Vagina (tissue), 2 donors: ENCODE results near the gene C4BPA.

Experiments used
- POLR2A ChIP-seq, 2 donors: fragments of 450-650 bp; IDR thresholded peaks; one replicate each; pipeline ENCODE4 v1.6.1; 2017; ENCODE audit warnings: antibody characterized with exemption in 2 of 2, mild to moderate bottlenecking in 2 of 2, moderate library complexity in 2 of 2
- TF ChIP-seq, protein P1 (sequence below), 3 experiments: fragments of 450-650 bp in 2 of 3; fragments of 200-600 bp in 1 of 3; sonication (generic) in 1 of 3; IDR thresholded peaks; one replicate each; pipeline ENCODE4 v1.5.1; 2017 to 2019; ENCODE audit warnings: antibody characterized with exemption in 3 of 3, mild to moderate bottlenecking in 2 of 3, moderate library complexity in 2 of 3

DNA sequence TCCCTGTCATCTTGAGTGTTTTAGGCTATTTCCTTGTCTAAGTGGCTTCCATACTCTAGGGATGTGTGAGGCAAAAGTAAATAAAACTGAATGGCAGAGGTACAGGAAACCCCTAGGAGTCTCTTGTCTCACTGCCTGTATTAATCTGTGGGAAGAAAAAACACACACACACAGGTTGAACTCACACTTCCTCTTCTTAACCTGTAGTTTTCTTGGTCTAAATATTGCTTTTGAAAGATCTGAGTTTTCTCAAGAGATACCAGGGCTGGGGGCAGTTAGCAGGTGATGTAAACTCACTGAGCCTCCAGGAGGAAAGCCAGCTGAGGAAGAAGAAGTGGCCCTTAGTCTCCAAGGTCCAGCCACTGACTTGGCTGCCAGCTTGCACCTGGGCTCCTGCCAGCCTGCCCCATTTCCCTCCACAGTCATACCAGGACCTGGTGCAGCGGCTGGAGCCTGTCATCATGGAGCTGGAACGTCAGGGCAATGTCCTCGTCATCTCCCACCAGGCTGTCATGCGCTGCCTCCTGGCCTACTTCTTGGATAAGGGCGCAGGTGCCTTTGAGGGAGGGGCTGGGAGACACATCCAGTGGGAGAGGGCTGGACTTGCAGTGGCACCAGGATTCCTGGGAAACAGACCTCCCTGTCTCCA lies 34.1 kb upstream of the C4BPA start:
- TF ChIP-seq POLR2A (IDR thresholded peaks at IDR 0.05) = no peak
- TF ChIP-seq, protein P1, sequence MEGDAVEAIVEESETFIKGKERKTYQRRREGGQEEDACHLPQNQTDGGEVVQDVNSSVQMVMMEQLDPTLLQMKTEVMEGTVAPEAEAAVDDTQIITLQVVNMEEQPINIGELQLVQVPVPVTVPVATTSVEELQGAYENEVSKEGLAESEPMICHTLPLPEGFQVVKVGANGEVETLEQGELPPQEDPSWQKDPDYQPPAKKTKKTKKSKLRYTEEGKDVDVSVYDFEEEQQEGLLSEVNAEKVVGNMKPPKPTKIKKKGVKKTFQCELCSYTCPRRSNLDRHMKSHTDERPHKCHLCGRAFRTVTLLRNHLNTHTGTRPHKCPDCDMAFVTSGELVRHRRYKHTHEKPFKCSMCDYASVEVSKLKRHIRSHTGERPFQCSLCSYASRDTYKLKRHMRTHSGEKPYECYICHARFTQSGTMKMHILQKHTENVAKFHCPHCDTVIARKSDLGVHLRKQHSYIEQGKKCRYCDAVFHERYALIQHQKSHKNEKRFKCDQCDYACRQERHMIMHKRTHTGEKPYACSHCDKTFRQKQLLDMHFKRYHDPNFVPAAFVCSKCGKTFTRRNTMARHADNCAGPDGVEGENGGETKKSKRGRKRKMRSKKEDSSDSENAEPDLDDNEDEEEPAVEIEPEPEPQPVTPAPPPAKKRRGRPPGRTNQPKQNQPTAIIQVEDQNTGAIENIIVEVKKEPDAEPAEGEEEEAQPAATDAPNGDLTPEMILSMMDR (IDR thresholded peaks at IDR 0.05) = no peak
